Measurements from ENCODE around the gene RHOU.

DNA sequence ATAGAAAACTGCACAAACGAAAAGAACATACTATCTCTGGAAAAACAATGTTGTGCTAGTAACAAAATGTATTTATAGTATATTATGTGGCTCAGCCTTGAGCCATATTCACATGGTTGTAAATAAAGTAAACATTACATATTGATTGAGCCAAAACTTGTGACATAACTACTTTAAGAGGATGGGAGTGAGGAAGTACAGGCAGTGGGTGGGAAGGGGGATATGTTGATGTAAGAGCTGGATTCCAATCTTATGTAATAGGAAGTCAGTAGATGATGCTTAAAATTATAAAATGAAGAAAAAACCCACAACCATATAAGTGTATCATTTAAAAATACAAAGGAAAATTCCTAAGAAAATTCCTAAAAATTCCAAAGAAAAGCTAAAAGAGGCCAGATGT is 42.7 kb downstream of the RHOU start:
- TF ChIP-seq CTCF (IDR thresholded peaks at IDR 0.05; ENCODE audit: low read depth, low read length) (no peak), EZH2phosphoT487 (IDR thresholded peaks at IDR 0.05; ENCODE audit: low read depth) (no peak)

Measured in OCI-LY3 (cell line).